Measurements from ENCODE around the gene GPR37L1.

GRCh38 chr1:202168861-202169260 lies 46.1 kb downstream of the GPR37L1 start:
- TF ChIP-seq, protein P1, sequence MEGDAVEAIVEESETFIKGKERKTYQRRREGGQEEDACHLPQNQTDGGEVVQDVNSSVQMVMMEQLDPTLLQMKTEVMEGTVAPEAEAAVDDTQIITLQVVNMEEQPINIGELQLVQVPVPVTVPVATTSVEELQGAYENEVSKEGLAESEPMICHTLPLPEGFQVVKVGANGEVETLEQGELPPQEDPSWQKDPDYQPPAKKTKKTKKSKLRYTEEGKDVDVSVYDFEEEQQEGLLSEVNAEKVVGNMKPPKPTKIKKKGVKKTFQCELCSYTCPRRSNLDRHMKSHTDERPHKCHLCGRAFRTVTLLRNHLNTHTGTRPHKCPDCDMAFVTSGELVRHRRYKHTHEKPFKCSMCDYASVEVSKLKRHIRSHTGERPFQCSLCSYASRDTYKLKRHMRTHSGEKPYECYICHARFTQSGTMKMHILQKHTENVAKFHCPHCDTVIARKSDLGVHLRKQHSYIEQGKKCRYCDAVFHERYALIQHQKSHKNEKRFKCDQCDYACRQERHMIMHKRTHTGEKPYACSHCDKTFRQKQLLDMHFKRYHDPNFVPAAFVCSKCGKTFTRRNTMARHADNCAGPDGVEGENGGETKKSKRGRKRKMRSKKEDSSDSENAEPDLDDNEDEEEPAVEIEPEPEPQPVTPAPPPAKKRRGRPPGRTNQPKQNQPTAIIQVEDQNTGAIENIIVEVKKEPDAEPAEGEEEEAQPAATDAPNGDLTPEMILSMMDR (IDR thresholded peaks at IDR 0.05): no peak
- no peak for TF ChIP-seq POLR2A (IDR thresholded peaks at IDR 0.05)
